GM21737 (cell line): ENCODE measurements around the gene ANO1.

ENCODE experiments used
- ATAC-seq: cut with Tn5 transposase; IDR thresholded peaks from one replicate; pipeline ENCODE4 v1.9.1; 2021; ENCODE audit warnings: mild to moderate bottlenecking, moderate library complexity; ENCODE audit not compliant: unreplicated experiment

Gene ANO1

DNA sequence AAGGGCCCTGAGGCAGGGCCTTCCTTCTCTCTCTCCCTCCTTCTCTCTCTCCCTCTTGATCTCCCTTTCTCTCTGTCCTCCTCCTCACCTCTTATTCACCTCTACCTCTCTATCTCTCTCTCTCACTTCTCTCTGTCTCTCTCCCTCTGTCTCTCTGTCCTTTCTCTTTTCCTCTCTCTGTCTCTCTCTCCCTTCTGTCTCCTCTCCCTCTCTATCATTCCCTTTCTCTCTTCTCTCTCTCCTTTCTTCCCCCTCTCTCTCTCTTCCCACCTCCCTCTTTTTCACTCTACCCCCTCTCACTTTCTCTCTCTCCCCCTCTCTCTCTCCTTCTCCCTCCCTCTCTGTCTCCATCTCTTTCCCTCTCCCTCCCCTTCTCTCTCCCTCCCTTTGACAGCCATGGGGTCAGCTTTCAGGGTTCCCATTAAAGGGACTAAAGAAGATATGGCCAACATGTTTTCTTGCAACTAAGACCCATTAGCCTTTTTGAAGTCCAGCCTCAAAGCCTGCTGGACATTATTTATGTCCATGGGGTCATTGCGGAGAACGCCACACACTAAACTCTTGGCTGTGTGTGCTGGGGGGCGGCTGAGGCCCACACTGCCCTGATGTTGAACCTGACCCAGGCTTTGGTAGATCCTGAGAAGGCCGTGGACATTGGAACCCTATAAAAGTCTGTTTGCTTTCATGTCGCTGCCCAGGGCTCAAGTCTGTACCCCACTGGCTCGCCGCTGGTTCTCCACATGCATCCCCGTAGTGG lies 15.0 kb downstream of the ANO1 start:
- no peak for ATAC-seq

DNA sequence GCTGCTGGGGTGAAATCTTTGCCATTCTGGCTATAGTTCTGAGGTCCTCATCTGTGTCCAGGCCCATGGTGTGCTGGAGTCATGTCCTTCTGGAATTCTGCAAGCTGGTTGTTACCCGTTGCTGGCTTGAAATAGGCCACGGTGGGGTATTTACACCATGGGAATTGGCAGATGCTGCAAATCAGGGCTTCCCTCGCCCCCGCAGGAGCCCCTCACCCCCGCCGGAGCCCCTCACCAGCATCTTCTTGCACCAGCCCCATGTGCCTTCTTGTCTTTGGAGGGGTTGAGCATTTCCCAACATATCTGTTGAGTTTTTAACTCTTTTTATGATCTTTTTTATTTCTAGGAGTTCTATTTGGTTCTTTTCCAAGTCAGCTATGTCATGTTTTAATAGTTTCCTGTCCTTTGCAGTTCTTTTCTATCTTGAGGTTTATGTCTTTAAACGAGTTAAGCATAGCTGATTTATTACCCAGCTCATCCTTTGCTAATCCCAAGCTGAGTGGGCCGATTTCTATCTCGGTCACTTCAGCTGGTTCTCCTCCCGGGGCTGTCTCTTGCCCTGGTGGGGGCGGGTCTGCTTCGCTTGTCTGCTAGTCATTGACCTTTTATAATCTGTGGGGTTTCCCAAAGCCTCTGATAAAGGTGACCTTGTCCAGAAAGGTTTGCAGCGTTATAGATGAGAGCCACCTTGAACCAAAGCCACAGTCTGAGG lies 17.6 kb downstream of the ANO1 start:
- no peak for ATAC-seq

DNA sequence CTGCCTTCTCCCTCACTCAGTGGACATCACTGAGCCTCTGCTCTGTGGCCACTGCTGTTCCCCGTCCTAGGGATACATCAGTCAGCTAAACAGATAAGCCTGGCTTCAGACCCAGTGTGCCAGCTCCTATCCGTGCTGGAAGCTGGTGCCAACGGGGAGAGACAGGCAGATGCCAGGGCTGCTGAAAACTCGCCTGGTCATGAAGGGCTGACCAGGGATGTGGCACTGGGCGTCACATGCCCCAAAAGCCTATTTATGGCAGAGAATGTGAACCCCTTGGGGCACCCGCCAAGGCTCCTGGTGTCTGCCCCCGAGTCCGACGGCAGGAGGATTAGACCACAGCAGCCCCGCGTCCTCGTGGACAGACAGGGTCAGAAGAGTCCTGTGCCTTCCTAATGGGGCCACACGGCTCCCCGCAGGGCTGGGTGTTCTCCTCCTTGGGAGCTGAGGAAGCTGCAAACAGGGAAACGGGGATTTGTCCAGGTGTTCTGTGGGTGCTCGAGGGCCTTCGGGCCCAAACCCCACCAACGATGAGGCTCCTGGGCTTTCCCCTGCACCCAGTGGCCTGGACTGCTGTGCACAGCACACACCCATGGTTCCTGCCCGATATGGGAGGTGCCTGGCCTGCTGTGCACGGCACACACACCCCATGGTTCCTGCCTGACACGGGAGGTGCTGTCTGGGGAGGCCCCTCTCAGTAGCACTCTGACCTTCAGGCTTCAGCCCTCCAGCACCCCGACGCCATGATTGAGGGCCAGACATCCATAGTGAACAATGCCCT lies 19.9 kb downstream of the ANO1 start:
- ATAC-seq: no peak

DNA sequence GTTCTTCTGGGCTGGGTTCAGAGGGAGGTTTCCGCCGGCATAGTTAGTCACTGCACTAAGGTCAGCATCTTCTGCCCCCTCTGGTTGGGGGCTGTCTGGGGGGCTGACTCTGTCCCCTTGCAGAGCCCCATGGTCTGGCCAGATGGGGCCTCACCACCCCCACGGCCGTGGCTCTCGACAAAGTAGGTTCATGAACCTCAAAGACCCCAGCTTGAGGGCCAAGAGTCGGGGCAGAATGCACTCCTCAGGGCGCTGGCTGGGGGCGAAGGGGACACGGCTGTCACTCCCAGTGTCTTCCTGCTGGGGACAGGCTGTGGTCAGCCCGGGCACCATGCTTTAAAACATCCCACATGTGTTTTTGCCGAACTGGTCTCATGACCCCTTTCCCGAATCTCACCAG lies 20.8 kb downstream of the ANO1 start:
- no peak for ATAC-seq

GRCh38 chr11:70099578-70100279 lies 21.6 kb downstream of the ANO1 start:
- no peak for ATAC-seq

GRCh38 chr11:70100280-70100603 lies 22.1 kb downstream of the ANO1 start:
- no peak for ATAC-seq

- ATAC-seq: no peak
Observed at GRCh38 chr11:70100791-70101190, 22.7 kb downstream of the ANO1 start.

DNA sequence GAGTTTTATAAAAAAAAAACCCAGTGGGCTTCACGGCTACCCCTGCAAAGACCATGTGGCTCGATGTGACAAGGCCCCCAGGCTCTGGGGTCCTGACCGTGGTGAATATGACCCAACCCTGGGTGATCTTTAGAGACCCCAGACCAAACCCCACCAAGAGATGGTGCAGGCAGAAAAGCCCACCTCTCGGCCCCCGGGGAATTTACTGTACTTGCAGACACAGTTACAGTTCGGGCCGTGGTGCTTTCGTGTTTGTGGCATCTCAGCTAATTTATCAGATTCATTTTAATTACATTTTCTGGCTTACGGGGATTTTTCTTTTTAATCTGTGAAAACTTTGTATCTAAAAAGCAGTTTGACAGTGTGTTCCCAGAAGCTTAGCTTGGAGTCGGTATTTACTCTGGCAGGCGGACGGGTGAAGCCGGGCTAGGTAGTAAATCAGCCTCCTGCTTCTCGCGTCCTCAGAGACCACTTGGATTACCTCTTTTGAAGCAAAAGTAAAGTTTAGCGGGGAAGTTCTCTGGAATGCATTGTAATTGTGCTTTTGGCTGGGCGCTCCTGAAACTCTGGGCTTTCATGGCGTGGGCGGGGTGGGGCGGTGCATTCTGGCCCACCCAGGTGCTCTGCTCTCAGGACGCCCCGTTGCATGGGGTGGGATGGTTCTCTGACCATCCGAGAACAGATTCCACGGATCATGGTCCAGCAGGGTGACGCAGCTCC lies 25.3 kb downstream of the ANO1 start:
- ATAC-seq: no peak

GRCh38 chr11:70104419-70104818 lies 26.3 kb downstream of the ANO1 start:
- ATAC-seq: no peak

GRCh38 chr11:70104961-70105360 lies 26.8 kb downstream of the ANO1 start:
- no peak for ATAC-seq

DNA sequence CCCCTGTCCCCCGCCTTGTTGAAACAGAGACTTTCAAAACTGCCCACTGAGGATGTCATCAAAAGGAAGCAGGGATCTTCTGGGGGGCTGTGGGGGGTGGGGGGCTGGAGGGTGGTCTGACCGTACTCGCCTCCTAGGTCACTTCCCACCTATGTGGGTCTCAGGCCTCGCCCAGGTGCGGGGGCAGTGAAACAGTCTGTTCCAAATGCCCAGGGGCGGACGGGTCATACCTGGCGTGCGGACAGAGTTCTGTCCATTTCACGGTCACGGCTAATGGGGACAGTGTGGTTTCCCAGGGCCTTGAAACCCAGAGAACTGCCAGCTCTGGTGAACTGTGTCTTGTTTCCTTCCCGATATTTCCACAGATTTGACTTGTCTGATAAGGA lies 27.2 kb downstream of the ANO1 start:
- ATAC-seq: no peak

- ATAC-seq: no peak
Observed at GRCh38 chr11:70105755-70106571, 27.8 kb downstream of the ANO1 start.

GRCh38 chr11:70106757-70107156 lies 28.6 kb downstream of the ANO1 start:
- no peak for ATAC-seq

- no peak for ATAC-seq
Observed at GRCh38 chr11:70107191-70107590, 29.1 kb downstream of the ANO1 start.

DNA sequence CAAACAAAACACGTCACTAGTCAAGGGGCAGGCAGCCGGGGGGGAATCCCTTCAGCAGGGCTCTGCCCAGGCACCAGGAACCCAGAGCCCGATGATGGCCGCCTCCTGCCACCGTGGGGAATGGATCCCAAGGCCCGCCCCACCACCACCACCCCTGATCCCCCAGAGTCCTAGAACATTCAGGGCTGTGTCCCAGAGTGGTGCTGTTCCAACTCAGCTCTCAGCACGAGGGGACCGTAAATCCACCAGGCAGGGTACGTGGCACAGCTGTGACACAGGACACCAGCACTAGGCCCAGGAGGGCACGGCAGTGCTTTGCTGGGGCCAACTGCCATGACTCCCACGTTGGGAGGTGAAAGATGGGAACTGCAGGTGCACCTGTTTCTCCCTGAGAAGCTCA lies 29.6 kb downstream of the ANO1 start:
- ATAC-seq: no peak

- no peak for ATAC-seq
Observed at GRCh38 chr11:70108250-70108649, 30.1 kb downstream of the ANO1 start.

- ATAC-seq: no peak
Observed at GRCh38 chr11:70109006-70109405, 30.9 kb downstream of the ANO1 start.

DNA sequence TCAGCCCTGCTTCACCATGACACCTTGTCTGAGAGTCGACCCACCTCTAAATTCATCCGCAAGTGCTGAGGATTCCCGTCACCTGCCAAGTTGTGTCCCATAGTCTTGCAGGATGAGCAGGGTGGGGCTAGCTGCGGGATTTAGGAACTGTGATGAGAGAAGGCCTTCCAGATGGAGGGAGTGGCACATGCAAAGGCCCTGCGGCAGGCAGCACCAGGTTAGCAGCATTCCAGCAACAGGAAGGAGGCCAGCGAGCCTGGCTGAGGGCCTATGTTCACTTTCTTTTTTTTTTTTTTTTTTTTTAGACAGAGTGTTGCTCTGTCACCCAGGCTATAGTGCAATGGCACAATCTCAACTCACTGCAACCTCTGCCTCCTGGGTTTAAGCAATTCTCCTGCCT lies 31.8 kb downstream of the ANO1 start:
- ATAC-seq: no peak

DNA sequence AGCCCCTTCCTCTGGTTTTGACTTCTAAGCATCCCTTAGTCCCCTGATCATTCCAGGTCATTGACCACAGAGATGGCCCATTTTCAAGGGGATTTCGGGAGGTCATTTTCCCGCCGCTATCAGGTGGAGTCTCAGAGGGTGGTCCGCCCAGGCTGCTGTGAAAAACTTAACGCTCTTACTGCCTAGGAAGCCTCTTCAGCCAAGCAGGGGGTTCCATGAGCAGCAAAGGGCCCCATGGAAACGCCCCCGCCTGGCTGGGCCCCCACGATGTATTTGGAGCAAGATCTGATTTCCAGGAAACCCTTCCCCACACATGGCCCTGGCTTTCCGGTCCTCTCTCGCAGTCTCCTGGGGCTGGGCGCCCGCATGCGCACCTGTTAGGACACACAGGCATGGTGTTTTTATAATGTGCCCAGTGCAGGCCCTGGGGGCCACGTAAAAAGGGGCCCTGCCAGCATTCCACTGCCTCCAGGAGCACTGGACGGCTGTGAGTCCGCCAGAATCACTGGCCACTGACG lies 32.5 kb downstream of the ANO1 start:
- no peak for ATAC-seq
